ENCODE data around the gene EPB41L5.
"Not testable (repeated sequence)": the region's sequence is repeated elsewhere in the genome, so short reads cannot be mapped to it uniquely, and the experiment has no call there.

EPB41L5 gene

GRCh38 chr2:120094795-120095194 lies 81.9 kb downstream of the EPB41L5 start:
- no peak for DNase-seq (ENCODE audit: extremely low read depth in 1 of 2, low read depth in 1 of 2)

GRCh38 chr2:120100627-120101026 lies 87.8 kb downstream of the EPB41L5 start:
- no peak for DNase-seq (ENCODE audit: extremely low read depth in 1 of 2, low read depth in 1 of 2)

GRCh38 chr2:120103723-120104467 lies 91.0 kb downstream of the EPB41L5 start:
- DNase-seq (ENCODE audit: extremely low read depth in 1 of 2, low read depth in 1 of 2): no peak

GRCh38 chr2:120104772-120105171 lies 91.9 kb downstream of the EPB41L5 start:
- DNase-seq (ENCODE audit: extremely low read depth in 1 of 2, low read depth in 1 of 2): no peak

DNA sequence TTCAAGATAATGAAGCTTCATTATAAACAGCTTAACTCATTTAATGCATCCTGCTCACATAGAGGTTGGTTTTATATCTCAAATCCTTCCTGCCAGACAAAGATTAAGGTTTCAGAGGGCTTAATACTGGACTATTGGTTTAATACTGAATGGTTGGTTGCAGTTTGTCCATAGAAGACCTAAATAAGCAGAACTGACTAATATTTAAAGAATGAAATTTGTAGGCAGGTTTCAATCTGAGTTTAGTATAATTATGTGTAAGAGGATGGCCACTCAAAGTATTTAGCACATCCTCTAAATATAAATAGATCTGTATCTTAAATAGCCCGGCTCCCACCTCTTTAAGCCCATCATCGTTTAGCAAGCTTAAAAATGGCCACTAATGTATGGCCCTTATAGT lies 92.5 kb downstream of the EPB41L5 start:
- no peak for DNase-seq (ENCODE audit: extremely low read depth in 1 of 2, low read depth in 1 of 2)

GRCh38 chr2:120108049-120108448 lies 95.2 kb downstream of the EPB41L5 start:
- DNase-seq (ENCODE audit: extremely low read depth in 1 of 2, low read depth in 1 of 2): no peak

- DNase-seq (ENCODE audit: extremely low read depth in 1 of 2, low read depth in 1 of 2): no peak
Measured at GRCh38 chr2:120108749-120109148, 95.9 kb downstream of the EPB41L5 start.

DNA sequence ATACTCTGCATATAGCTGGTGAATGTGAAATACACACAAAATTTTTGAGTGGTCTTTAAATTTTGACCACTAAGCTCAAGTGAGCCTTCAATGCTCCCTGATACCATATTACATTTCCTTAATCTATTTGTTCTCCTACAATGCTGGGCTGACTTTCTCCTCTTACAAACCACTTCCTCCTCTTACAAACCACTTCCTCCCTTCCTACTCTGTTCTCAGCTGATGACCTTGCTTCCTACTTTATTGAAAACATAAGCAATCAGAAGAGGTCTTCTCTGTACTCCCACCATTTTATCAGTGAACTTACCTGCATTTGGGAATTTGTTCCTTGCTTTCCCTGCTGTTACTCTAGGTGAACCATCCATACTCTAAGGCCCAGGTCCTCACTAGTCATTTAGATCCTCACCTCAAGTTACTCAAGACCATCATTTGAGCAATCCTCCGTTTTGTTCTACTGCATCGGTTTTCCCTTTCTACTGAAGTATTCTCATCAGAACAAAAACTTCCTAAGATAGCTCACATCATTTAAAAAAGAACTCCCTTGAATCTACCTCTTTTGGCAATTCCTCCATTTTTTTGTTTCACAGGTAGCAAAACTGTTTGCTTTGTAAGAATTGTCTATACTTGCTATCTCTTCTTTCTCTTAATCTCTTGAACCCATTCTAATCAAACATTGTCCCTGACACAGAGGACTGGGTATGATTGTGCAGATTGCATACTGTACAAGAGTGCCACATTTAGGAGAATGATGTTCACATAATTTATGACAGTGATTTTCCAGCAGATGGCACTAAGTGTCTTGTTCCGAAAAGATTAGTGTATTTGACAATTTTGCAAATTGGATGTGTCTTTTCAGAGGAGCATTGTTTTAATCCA lies 96.5 kb downstream of the EPB41L5 start:
- no peak for DNase-seq (ENCODE audit: extremely low read depth in 1 of 2, low read depth in 1 of 2)

GRCh38 chr2:120110062-120110362 lies 97.1 kb downstream of the EPB41L5 start:
- no peak for DNase-seq (ENCODE audit: extremely low read depth in 1 of 2, low read depth in 1 of 2)

- no peak for DNase-seq (ENCODE audit: extremely low read depth in 1 of 2, low read depth in 1 of 2)
Measured at GRCh38 chr2:120110507-120110906, 97.6 kb downstream of the EPB41L5 start.

- no peak for DNase-seq (ENCODE audit: extremely low read depth in 1 of 2, low read depth in 1 of 2)
Measured at GRCh38 chr2:120111193-120111592, 98.3 kb downstream of the EPB41L5 start.

GRCh38 chr2:120118018-120118417 lies 105.1 kb downstream of the EPB41L5 start:
- DNase-seq (ENCODE audit: extremely low read depth in 1 of 2, low read depth in 1 of 2): no peak

DNA sequence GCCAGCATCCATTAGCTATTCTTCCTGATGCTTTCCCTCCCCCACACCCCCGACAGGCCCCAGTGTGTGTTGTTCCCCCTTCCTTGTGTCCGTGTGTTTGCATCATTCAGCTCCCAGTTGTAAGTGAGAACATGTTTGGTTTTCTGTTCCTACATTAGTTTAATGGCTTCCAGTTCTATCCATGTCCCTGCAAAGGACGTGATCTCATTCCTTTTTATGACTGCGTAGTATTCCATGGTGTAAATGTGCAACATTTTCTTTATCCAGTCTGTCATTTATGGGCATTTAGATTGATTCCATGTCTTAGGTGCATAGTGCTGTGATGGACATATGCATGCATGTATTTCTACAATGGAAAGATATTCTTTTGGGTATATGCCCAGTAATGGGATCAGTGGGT lies 105.6 kb downstream of the EPB41L5 start:
- no peak for DNase-seq (ENCODE audit: extremely low read depth in 1 of 2, low read depth in 1 of 2)

- DNase-seq (ENCODE audit: extremely low read depth in 1 of 2, low read depth in 1 of 2): not testable (repeated sequence)
Measured at GRCh38 chr2:120121337-120121736, 108.5 kb downstream of the EPB41L5 start.

DNA sequence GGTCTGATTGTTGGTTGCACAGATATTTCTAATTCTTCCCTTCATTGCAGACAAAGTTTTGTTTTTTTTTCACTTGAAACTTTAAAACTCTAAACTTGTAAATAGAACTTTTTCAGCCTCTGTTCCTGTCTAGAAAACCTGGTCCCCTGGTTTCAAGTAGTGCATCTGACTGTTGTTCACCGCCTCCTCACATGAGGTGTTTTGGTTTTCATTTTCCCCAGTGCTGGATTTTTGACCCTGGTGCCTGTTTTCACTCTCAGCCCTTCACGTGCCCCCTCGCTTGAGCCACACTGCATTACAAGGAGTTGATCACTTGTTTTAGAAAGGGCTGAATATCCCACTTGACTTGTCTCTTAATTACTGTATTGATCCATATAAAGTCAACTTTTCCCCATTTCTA lies 110.2 kb downstream of the EPB41L5 start:
- DNase-seq (ENCODE audit: extremely low read depth in 1 of 2, low read depth in 1 of 2): no peak

DNA sequence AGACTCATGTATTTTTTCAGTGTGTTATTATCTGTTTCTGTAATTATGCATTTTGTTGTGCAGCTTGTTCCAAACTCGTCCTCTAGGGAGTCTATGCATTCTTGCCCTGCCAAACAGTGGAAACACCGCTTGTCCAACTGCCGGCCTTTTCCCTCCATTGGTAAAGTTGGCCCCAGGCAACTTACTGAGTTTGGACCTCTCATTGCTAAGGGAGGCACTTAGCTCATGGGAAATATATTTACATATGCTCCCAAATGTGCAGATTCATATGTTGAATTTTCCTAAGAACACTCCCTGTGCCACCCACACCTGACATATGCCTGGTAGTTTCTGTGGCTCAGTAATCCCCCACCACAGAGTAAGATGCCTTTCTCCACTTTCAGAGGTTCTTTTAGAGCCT lies 112.3 kb downstream of the EPB41L5 start:
- DNase-seq (ENCODE audit: extremely low read depth in 1 of 2, low read depth in 1 of 2): no peak

DNA sequence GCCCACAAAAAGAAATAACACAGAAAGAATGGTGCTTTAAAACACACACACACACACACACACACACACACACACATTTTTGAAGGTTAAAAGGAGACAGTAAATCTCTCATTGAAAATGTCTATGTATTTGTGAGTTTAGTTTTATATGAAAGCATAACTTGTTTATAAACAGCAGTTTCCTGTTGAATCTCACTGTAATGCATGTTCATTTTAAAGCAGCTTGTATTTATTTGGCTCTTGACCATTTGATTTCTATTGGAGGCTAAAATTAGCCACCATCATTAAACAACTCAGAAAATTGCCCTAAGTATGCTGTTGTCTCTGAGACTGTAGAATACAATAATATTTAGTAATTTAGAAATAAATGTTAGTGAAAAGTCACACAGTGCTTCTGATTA lies 115.3 kb downstream of the EPB41L5 start:
- DNase-seq (ENCODE audit: extremely low read depth in 1 of 2, low read depth in 1 of 2): no peak

DNA sequence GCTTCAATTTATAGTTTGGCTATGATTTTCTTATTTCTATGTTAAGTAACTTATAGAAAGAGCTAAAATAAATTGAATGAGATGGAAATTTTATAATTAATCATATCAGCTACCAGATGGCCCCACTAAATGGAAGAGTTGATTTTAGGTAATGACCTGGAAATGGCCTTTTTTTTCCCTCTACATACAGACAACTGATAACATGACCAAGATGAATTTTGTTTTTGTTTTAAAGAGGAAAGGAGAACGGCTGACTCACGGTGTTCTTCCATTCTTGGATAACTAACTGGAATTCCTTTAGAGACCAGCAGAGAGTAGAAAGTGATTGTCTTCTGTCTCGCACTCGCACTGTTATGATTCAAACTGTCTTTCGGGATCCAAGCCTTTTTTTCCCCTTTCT lies 119.3 kb downstream of the EPB41L5 start:
- DNase-seq (ENCODE audit: extremely low read depth in 1 of 2, low read depth in 1 of 2): no peak

DNA sequence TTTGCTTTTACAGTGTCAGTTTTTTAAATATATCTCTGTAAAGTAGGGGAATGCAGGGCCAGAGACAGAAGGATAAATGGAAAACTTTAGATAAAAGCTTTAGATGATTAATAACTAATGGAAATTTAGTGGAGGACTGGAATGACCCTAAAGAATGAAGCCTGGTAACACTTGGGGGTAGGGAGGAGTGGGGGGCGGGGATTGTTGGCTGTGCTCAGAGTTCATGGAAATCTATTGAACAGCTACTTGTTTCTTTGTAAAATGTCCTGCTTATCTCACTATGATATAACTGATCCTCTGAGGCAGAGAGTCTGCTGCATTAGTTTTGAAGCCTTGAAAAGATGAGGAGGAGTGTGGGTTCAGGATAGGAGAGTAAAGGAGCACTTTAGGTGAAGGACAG lies 119.8 kb downstream of the EPB41L5 start:
- no peak for DNase-seq (ENCODE audit: extremely low read depth in 1 of 2, low read depth in 1 of 2)

DNA sequence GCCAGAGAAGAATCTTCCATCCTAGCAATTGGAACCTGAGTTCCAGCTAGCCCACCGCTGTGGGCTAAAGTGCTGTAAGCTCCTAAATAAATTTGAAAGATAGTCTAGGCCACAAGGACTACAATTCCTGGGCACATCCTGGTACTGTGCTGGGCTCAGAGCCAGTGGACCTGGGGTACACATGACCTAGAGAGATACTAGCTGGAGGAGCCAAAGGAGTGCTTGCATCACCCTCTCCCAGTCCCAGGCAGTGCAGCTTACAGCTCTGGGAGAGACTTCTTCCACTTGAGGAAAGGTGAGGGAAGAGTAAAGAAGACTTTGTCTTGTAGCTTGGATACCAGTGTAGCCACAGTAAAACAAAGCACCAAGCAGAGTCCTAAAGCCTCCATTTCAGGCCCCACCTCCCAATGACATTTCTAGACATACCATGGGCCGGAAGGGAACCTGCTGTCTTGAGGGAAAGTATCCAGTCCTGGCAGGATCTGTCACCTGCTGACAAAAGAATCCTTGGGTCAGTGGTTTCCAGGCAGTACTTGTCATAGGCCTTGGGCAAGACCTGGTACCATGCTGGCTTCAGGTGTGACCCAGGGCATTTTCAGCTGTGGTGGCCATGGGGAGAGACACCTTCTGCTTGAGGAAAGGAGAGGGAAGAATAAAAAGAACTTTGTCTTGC lies 120.8 kb downstream of the EPB41L5 start:
- no peak for DNase-seq (ENCODE audit: extremely low read depth in 1 of 2, low read depth in 1 of 2)

GRCh38 chr2:120134263-120134662 lies 121.4 kb downstream of the EPB41L5 start:
- DNase-seq (ENCODE audit: extremely low read depth in 1 of 2, low read depth in 1 of 2): no peak

GRCh38 chr2:120135013-120135412 lies 122.1 kb downstream of the EPB41L5 start:
- DNase-seq (ENCODE audit: extremely low read depth in 1 of 2, low read depth in 1 of 2): not testable (repeated sequence)
